Spleen (tissue), 11 donors: ENCODE data around the gene TANGO6. TPM values are rescaled to one million over a fixed set of nuclear protein-coding genes. Genes with fewer than 3 reads are reported as not detected.

Experiments used
- DNase-seq: peaks from one replicate; pipeline ENCODE4 v3.0.0-alpha.2; 2020
- H3K27ac ChIP-seq, 8 donors: fragments of 200-600 bp; sonication (generic) in 7 of 8; 1 replicate in 4 of 8; 2 replicates in 4 of 8; pipeline versions ENCODE4 v1.5.0 to v1.8.0; 2016 to 2021; ENCODE audit warnings: inconsistent platforms in 4 of 8, mild to moderate bottlenecking in 4 of 8, moderate library complexity in 1 of 8
- H3K27me3 ChIP-seq, 7 donors: fragments of 200-600 bp; sonication (generic) in 6 of 7; replicated peaks in 1 of 7; 1 replicate in 4 of 7; 2 replicates in 3 of 7; pipeline versions ENCODE4 v1.5.0 to v1.8.0; 2016 to 2021; ENCODE audit warnings: inconsistent platforms in 3 of 7, mild to moderate bottlenecking in 1 of 7
- H3K36me3 ChIP-seq, 6 donors: fragments of 200-600 bp; sonication (generic) in 5 of 6; 1 replicate in 4 of 6; 2 replicates in 2 of 6; pipeline versions ENCODE4 v1.5.0 to v1.8.0; 2016 to 2021; ENCODE audit warnings: inconsistent platforms in 2 of 6
- H3K4me1 ChIP-seq, 6 donors: fragments of 200-600 bp; sonication (generic) in 5 of 6; 1 replicate in 3 of 6; 2 replicates in 3 of 6; pipeline versions ENCODE4 v1.5.0 to v1.8.0; 2016 to 2021; ENCODE audit warnings: inconsistent platforms in 3 of 6
- H3K4me3 ChIP-seq, 8 donors: fragments of 200-600 bp; sonication (generic) in 7 of 8; 1 replicate in 4 of 8; 2 replicates in 4 of 8; pipeline versions ENCODE4 v1.5.0 to v1.8.0; 2016 to 2021; ENCODE audit warnings: inconsistent platforms in 4 of 8, mild to moderate bottlenecking in 4 of 8, moderate library complexity in 2 of 8
- H3K9me3 ChIP-seq, 8 donors: fragments of 200-600 bp; sonication (generic) in 7 of 8; 1 replicate in 4 of 8; 2 replicates in 4 of 8; pipeline versions ENCODE4 v1.5.0 to v1.8.0; 2016 to 2021; ENCODE audit warnings: inconsistent platforms in 4 of 8
- CTCF ChIP-seq, 11 experiments: fragments of 200-600 bp in 7 of 11; fragments of 450-650 bp in 4 of 11; sonication (generic) in 4 of 11; IDR thresholded peaks in 8 of 11; conservative IDR thresholded peaks in 3 of 11; 1 replicate in 7 of 11; 2 replicates in 4 of 11; pipeline versions ENCODE4 v1.4.0 to v1.8.0; 2016 to 2021; ENCODE audit warnings: antibody characterized with exemption in 11 of 11, inconsistent platforms in 4 of 11, mild to moderate bottlenecking in 1 of 11
- POLR2A ChIP-seq, 3 donors: fragments of 450-650 bp; IDR thresholded peaks; one replicate each; pipeline ENCODE4 v1.5.1; 2017; ENCODE audit warnings: antibody characterized with exemption in 3 of 3, mild to moderate bottlenecking in 1 of 3
- POLR2AphosphoS5 ChIP-seq, 3 donors: sonication (generic); formaldehyde crosslinking; IDR thresholded peaks; one replicate each; pipeline ENCODE4 v1.5.1; 2017; ENCODE audit warnings: antibody characterized with exemption in 3 of 3
- WGBS, 5 donors: extraction: QIAGEN DNeasy Blood & Tissue Kit in 3 of 5; methylation state at CpG; one replicate each; pipeline versions ENCODE4 v1.1.5 to v1.1.7; 2013 to 2018; 5-methylcytosine and 5-hydroxymethylcytosine counted together
- intact Hi-C: fragments of 100-400 bp; cut with DNase I; formaldehyde crosslinking; loops from one replicate; pipeline ENCODE4 v1.15.0; 2023; ENCODE audit warnings: low total_unique reads
- polyA plus RNA-seq, 3 donors: library from polyadenylated mRNA; stranded (reverse); fragments of 200-250 nt; gene quantifications; one replicate each; pipeline ENCODE4 v1.2.1, GENCODE V29; 2013
- total RNA-seq, 7 donors: library from RNA; depleted of rRNA in 3 of 7; stranded (reverse); fragments of >200 nt in 3 of 7; fragmentation: NEBNext Ultra II Directional in 4 of 7; extraction: Animal tissue kit (Norgen Biotek cat#: 25700) in 4 of 7; gene quantifications; one replicate each; pipeline versions ENCODE4 v1.1.0 to v1.2.1, GENCODE V29; 2016 to 2021
- donor health status: healthy with polysubstance abuse.
- donor health status: DM: no; HTN: no; CAD: no; lungs with moderate emphysema.
- donor health status: DM: no; HTN: no; CAD: no.
- donor health status: Bipolar disorder and iron deficiency.
- donor health status: healthy.
- donor health status: DM: no; HTN: no; CAD: no.
- donor health status: DM: yes; HTN: yes; CAD: no.

Gene TANGO6
- total and polyA plus RNA-seq, 10 donors, result 1.9 to 35.2 (median 23.0) TPM

- intact Hi-C loops, result no loop called here
- no peaks in the 10 kb centered on the region for H3K9me3 ChIP-seq
These were observed 74.2 kb downstream of the TANGO6 start for GRCh38 chr16:68917541-68917940.

GRCh38 chr16:68920349-68920748 lies 77.0 kb downstream of the TANGO6 start:
- Histone ChIP-seq H3K9me3 (no peaks in the 10 kb centered on the region), H3K4me3 (no peak overlapping the region), H3K27ac (no peak overlapping the region), H3K36me3 (peaks cover 0 to 92% (median 31%) of the 10 kb centered on the region in 6 donors), H3K27me3 (no peaks in the 10 kb centered on the region), H3K4me1 (no peaks in the 10 kb centered on the region)
- intact Hi-C loops, result no loop called here
- no peak for TF ChIP-seq CTCF (IDR thresholded peaks at IDR 0.05 in 8 of 11, conservative IDR thresholded peaks at IDR 0.05 in 3 of 11)
- no peak for TF ChIP-seq POLR2AphosphoS5 (IDR thresholded peaks at IDR 0.05)
- TF ChIP-seq POLR2A (IDR thresholded peaks at IDR 0.05), result no peak
- DNase-seq, result no peak
- 95 to 99% (median 98%) methylated on average over 3 of the region's 3 CpGs for WGBS, 5 donors

More at GRCh38 chr16:68917541-68917940, 74.2 kb downstream of the TANGO6 start:
- 94 to 98% (median 96%) methylated on average over 2 of the region's 2 CpGs for WGBS, 5 donors
- Histone ChIP-seq H3K4me1 (no peaks in the 10 kb centered on the region), H3K36me3 (peaks cover 0 to 97% (median 31%) of the 10 kb centered on the region in 6 donors), H3K4me3 (no peak overlapping the region), H3K27me3 (no peaks in the 10 kb centered on the region), H3K27ac (no peak overlapping the region)
- TF ChIP-seq POLR2A (IDR thresholded peaks at IDR 0.05) (no peak), CTCF (IDR thresholded peaks at IDR 0.05 in 8 of 11, conservative IDR thresholded peaks at IDR 0.05 in 3 of 11) (no peak), POLR2AphosphoS5 (IDR thresholded peaks at IDR 0.05) (no peak)
- DNase-seq, result no peak

GRCh38 chr16:68921637-68922036 lies 78.3 kb downstream of the TANGO6 start:
- Histone ChIP-seq H3K27me3 (no peaks in the 10 kb centered on the region), H3K9me3 (no peaks in the 10 kb centered on the region), H3K36me3 (peaks cover 0 to 88% (median 29%) of the 10 kb centered on the region in 6 donors), H3K27ac (no peak overlapping the region), H3K4me1 (no peaks in the 10 kb centered on the region), H3K4me3 (no peak overlapping the region)
- TF ChIP-seq POLR2AphosphoS5 (IDR thresholded peaks at IDR 0.05) (no peak), CTCF (IDR thresholded peaks at IDR 0.05 in 8 of 11, conservative IDR thresholded peaks at IDR 0.05 in 3 of 11) (no peak), POLR2A (IDR thresholded peaks at IDR 0.05) (no peak)
- 90 to 100% (median 97%) methylated on average over 2 of the region's 2 CpGs for WGBS, 5 donors
- no peak for DNase-seq
- intact Hi-C loops, result no loop called here

GRCh38 chr16:68923116-68923515 lies 79.8 kb downstream of the TANGO6 start:
- peaks cover 0 to 88% (median 32%) of the 10 kb centered on the region in 6 donors for H3K36me3 ChIP-seq
- H3K27ac ChIP-seq, result no peak overlapping the region
- DNase-seq, result no peak
- intact Hi-C loops, result no loop called here
- H3K4me3 ChIP-seq, result no peak overlapping the region
- no peak for TF ChIP-seq POLR2A (IDR thresholded peaks at IDR 0.05)
- no peak for TF ChIP-seq CTCF (IDR thresholded peaks at IDR 0.05 in 8 of 11, conservative IDR thresholded peaks at IDR 0.05 in 3 of 11)
- no peak for TF ChIP-seq POLR2AphosphoS5 (IDR thresholded peaks at IDR 0.05)
- no peaks in the 10 kb centered on the region for H3K4me1 ChIP-seq
- H3K9me3 ChIP-seq, result no peaks in the 10 kb centered on the region
- H3K27me3 ChIP-seq, result no peaks in the 10 kb centered on the region
- WGBS, 5 donors, result 95 to 98% (median 97%) methylated on average over 12 of the region's 12 CpGs
